Measurements from ENCODE around the gene NMT2. TPM values are rescaled to one million over a fixed set of nuclear protein-coding genes. Genes with fewer than 3 reads are reported as not detected.
"Not testable (repeated sequence)": the region's sequence is repeated elsewhere in the genome, so short reads cannot be mapped to it uniquely, and the experiment has no call there.

NMT2 gene
- total RNA-seq, 1 donor from 2014 or later: 17.4 TPM

DNA sequence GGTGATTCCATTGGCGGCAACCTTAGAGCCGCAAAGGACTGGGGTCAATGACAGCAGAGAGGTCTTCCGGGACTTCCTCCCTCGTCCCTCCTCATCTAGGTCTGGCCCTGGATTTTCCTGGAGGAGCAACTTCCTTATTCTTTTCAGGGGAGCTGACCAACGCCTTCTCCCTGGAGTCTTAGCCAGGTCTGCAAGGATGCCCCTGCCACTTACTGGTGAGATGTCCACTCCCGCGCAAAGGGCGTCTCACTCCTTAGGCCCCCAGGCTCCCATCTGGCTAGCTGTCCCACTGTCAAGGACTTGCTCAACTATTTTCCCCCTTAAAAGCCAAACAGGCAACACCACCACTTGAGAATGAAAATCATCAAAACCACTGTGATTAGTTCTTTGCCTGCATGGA is 42.0 kb upstream of the NMT2 start:
- Mint-ChIP-seq H3K36me3 (ENCODE audit: unreplicated experiment) (peaks cover 21% of the 10 kb centered on the region), H3K4me1 (ENCODE audit: unreplicated experiment) (peaks cover 4% of the 10 kb centered on the region), H3K9me3 (ENCODE audit: unreplicated experiment) (no peaks in the 10 kb centered on the region), H3K27me3 (ENCODE audit: unreplicated experiment) (no peaks in the 10 kb centered on the region), H3K4me3 (ENCODE audit: unreplicated experiment) (no peak overlapping the region), H3K27ac (ENCODE audit: unreplicated experiment) (no peak overlapping the region)
- no peak for DNase-seq (ENCODE audit: extremely low spot score, unreplicated experiment)
- no peak for TF ChIP-seq CTCF (IDR thresholded peaks at IDR 0.05)

GRCh38 chr10:15209827-15210509 is 41.5 kb upstream of the NMT2 start:
- no peaks in the 10 kb centered on the region for H3K27me3 Mint-ChIP-seq (ENCODE audit: unreplicated experiment)
- no peak overlapping the region for H3K4me3 Mint-ChIP-seq (ENCODE audit: unreplicated experiment)
- H3K9me3 Mint-ChIP-seq (ENCODE audit: unreplicated experiment): no peaks in the 10 kb centered on the region
- peaks cover 4% of the 10 kb centered on the region for H3K4me1 Mint-ChIP-seq (ENCODE audit: unreplicated experiment)
- H3K36me3 Mint-ChIP-seq (ENCODE audit: unreplicated experiment): peaks cover 21% of the 10 kb centered on the region
- H3K27ac Mint-ChIP-seq (ENCODE audit: unreplicated experiment): no peak overlapping the region
- peak; percentile 90 for DNase-seq (ENCODE audit: extremely low spot score, unreplicated experiment)
- peak; percentile 85 for TF ChIP-seq CTCF (IDR thresholded peaks at IDR 0.05)

- DNase-seq (ENCODE audit: extremely low spot score, unreplicated experiment): no peak
- Mint-ChIP-seq H3K36me3 (ENCODE audit: unreplicated experiment) (peaks cover 14% of the 10 kb centered on the region), H3K4me1 (ENCODE audit: unreplicated experiment) (peaks cover 4% of the 10 kb centered on the region), H3K9me3 (ENCODE audit: unreplicated experiment) (no peaks in the 10 kb centered on the region), H3K4me3 (ENCODE audit: unreplicated experiment) (no peak overlapping the region), H3K27me3 (ENCODE audit: unreplicated experiment) (no peaks in the 10 kb centered on the region), H3K27ac (ENCODE audit: unreplicated experiment) (no peak overlapping the region)
- no peak for TF ChIP-seq CTCF (IDR thresholded peaks at IDR 0.05)
Observed at GRCh38 chr10:15208221-15208620, 39.7 kb upstream of the NMT2 start.

GRCh38 chr10:15207410-15207809 is 38.9 kb upstream of the NMT2 start:
- H3K4me1 Mint-ChIP-seq (ENCODE audit: unreplicated experiment); DNase-seq (ENCODE audit: extremely low spot score, unreplicated experiment); H3K27ac Mint-ChIP-seq (ENCODE audit: unreplicated experiment); H3K9me3 Mint-ChIP-seq (ENCODE audit: unreplicated experiment); H3K36me3 Mint-ChIP-seq (ENCODE audit: unreplicated experiment); H3K27me3 Mint-ChIP-seq (ENCODE audit: unreplicated experiment); H3K4me3 Mint-ChIP-seq (ENCODE audit: unreplicated experiment): not testable (repeated sequence)

DNA sequence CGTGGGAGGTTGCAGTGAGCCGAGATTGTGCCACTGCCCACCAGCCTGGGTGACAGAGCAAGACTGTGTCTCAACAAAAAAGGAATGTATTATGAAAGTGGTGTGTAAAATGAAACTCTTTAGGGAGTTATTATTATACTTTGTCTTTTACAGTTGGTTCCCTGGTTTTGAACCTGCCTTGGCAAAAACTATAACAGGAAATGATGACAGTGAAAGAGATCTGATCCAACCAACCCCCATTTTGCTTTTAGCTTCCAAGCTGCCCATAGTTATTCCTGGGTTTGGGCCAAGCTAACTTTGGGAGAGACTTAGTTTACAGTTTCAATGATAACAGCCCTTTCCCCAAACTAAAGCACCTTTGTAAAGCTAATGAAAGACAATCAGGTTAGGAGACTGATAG is 34.1 kb upstream of the NMT2 start:
- no peak for DNase-seq (ENCODE audit: extremely low spot score, unreplicated experiment)
- H3K4me3 Mint-ChIP-seq (ENCODE audit: unreplicated experiment): no peak overlapping the region
- peaks cover 2% of the 10 kb centered on the region for H3K36me3 Mint-ChIP-seq (ENCODE audit: unreplicated experiment)
- H3K27ac Mint-ChIP-seq (ENCODE audit: unreplicated experiment): peak overlapping the region; percentile 63
- peaks cover 38% of the 10 kb centered on the region for H3K4me1 Mint-ChIP-seq (ENCODE audit: unreplicated experiment)
- no peaks in the 10 kb centered on the region for H3K27me3 Mint-ChIP-seq (ENCODE audit: unreplicated experiment)
- H3K9me3 Mint-ChIP-seq (ENCODE audit: unreplicated experiment): no peaks in the 10 kb centered on the region
- no peak for TF ChIP-seq CTCF (IDR thresholded peaks at IDR 0.05)

DNA sequence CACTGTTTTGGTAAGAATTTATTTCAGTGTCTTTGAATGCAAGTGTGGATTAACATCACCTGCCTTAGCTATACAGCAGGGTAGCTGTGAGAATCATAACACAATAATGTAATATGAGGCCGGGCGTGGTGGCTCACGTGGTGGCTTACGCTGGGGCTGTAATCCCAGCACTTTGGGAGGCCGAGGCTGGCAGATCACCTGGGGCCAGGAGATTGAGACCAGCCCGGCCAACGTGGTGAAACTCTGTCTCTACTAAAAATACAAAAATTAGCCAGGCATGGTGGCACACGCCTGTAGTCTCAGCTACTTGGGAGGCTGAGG is 33.8 kb upstream of the NMT2 start:
- H3K27me3 Mint-ChIP-seq (ENCODE audit: unreplicated experiment); H3K4me3 Mint-ChIP-seq (ENCODE audit: unreplicated experiment); DNase-seq (ENCODE audit: extremely low spot score, unreplicated experiment); H3K9me3 Mint-ChIP-seq (ENCODE audit: unreplicated experiment); H3K36me3 Mint-ChIP-seq (ENCODE audit: unreplicated experiment): not testable (repeated sequence)
- Mint-ChIP-seq H3K27ac (ENCODE audit: unreplicated experiment) (peak overlapping the region; percentile 63), H3K4me1 (ENCODE audit: unreplicated experiment) (peaks cover 42% of the 10 kb centered on the region)

Data from osteocyte (in vitro differentiated cells).